ENCODE data around the gene HNF1A.
"Not testable (repeated sequence)": the region's sequence is repeated elsewhere in the genome, so short reads cannot be mapped to it uniquely, and the experiment has no call there.

HNF1A gene

GRCh38 chr12:121013715-121014114 is 35.4 kb downstream of the HNF1A start:
- no peak for DNase-seq

GRCh38 chr12:121015825-121016766 is 37.8 kb downstream of the HNF1A start, which contains the start of gene C12orf43:
Gene C12orf43, minus strand, starts transcription at chr12:121016487. Its CDS starts 13 bp downstream, at chr12:121016474.
- peak; percentile 71 for DNase-seq

GRCh38 chr12:121017966-121018491 is 39.7 kb downstream of the HNF1A start:
- no peak for DNase-seq

- no peak for DNase-seq
Observed at GRCh38 chr12:121018860-121019617, 40.7 kb downstream of the HNF1A start.

- no peak for DNase-seq
Observed at GRCh38 chr12:121021754-121022153, 43.4 kb downstream of the HNF1A start.

- DNase-seq, result no peak
Observed at GRCh38 chr12:121022713-121023112, 44.4 kb downstream of the HNF1A start.

- DNase-seq, result no peak
Observed at GRCh38 chr12:121023799-121024198, 45.5 kb downstream of the HNF1A start.

- no peak for DNase-seq
Observed at GRCh38 chr12:121025442-121026226, 47.3 kb downstream of the HNF1A start.

- DNase-seq, result no peak
Observed at GRCh38 chr12:121026274-121027045, 48.1 kb downstream of the HNF1A start.

- DNase-seq, result no peak
Observed at GRCh38 chr12:121030576-121031212, 52.4 kb downstream of the HNF1A start.

GRCh38 chr12:121033625-121034349 is 55.4 kb downstream of the HNF1A start:
- DNase-seq, result no peak

GRCh38 chr12:121034616-121035305 is 56.4 kb downstream of the HNF1A start:
- DNase-seq, result no peak

- DNase-seq, result no peak
Observed at GRCh38 chr12:121036810-121037326, 58.5 kb downstream of the HNF1A start.

GRCh38 chr12:121038861-121039668 is 60.7 kb downstream of the HNF1A start, which contains the start of gene OASL:
Gene OASL, minus strand, starts transcription at chr12:121039246. Its CDS starts 275 bp downstream, at chr12:121038971.
- DNase-seq, result no peak

GRCh38 chr12:121043067-121043466 is 64.7 kb downstream of the HNF1A start:
- no peak for DNase-seq

- DNase-seq, result not testable (repeated sequence)
Observed at GRCh38 chr12:121047400-121047799, 69.1 kb downstream of the HNF1A start.

- DNase-seq, result no peak
Observed at GRCh38 chr12:121048442-121048841, 70.1 kb downstream of the HNF1A start.

GRCh38 chr12:121050725-121051124 is 72.4 kb downstream of the HNF1A start:
- DNase-seq, result no peak

Measured in NCI-H1092 treated with DMSO at 0.1 percent for 48 hours (cell line).